NCI-H1048 (cell line): ENCODE data around the gene CDH22.

Experiments used
- DNase-seq: peaks from one replicate; lab custom pipeline; 2025; lab: John Stamatoyannopoulos, UW

CDH22 gene

DNA sequence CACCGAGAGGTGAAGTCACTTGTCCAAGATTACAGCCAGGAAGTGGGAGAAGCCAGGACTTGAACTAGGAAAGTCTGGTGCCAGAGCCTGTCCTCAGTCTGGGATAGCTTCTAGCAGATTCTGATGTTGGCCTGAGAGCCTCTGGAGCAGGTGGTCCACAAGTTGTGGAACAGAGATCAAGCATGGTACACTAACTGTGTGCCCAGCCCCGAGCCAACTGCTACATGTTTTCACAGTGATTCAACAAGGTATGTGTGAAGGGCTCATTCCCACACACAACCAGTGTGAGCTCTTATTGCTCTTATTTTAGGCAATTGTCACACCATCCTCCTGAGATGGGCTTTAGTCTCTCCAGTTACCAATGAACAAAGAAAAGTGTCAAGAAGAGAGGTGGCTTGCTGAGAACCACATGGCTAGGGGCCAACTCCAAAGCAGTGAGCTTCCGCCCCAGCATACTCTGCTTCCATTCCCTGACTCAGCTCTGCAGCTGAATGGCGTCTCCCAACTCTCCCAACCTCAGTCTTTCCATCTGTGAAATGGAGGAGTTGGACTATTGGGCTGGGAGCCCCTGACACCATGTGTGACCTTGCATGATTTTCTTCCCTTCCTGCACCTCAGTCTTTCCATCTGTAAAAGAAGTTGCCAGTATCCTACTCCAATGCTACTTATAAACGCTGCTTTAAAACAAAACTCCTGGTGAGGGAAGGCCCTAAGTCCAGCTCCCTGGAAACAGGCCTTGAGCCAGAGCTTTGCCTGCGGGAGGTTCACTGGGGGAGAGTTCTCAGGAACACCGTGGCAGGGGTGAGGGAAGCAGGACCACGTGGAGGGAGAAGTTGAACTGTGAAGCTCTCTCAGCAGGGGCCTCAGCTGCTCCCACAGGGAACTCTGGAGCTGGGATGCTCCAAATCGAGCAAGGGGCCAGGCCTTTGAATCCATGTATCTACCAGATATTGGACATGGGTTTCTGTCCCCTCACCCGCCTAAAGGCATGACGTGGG is 40.9 kb downstream of the CDH22 start:
- no peak for DNase-seq

GRCh38 chr20:46265539-46265938 is 42.8 kb downstream of the CDH22 start:
- no peak for DNase-seq

DNA sequence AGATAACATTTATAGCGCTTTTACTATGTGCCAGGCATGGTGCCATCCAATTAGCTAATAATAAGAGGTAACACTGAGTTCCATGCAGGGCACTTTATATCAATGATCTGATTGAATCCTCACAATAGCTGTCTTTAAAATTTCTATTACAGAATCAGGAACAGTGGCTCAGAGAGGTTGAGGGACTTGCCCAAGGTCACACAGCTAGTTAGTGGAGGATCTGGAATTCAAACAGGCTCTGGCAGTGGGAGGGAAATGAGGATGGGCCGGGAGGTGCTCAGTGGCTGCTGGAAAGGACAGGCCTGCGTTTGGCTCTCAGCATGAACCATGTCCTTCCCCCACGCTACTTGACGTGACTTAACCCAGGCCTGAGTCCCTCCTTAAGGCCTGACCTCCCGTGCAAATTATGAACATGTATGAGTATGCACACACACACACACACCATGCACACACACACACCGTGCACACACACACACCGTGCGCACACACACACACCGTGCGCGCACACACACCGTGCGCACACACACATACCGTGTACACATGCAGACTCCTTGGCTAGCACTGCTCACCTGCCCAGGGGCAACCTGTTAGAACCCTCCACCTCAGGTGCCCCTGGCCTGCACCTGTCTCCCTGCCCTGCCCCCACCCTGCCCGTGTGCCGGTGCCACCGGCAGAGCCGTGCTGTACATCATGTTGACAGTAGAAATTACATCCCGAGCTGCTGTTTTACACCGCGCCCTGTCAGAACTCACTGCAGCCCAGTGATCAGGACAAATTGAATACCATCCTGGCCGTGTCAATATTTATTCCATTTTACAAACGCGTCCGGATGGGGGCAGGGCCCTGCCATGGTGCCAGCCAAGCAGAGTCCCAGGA is 43.7 kb downstream of the CDH22 start:
- DNase-seq: no peak

GRCh38 chr20:46261456-46262253 is 46.6 kb downstream of the CDH22 start:
- DNase-seq: no peak

- DNase-seq: no peak
These were observed 47.3 kb downstream of the CDH22 start for GRCh38 chr20:46260936-46261454.

GRCh38 chr20:46260480-46260879 is 47.8 kb downstream of the CDH22 start:
- DNase-seq: no peak

GRCh38 chr20:46259260-46259859 is 48.9 kb downstream of the CDH22 start:
- DNase-seq: no peak

GRCh38 chr20:46257887-46258286 is 50.4 kb downstream of the CDH22 start:
- no peak for DNase-seq

DNA sequence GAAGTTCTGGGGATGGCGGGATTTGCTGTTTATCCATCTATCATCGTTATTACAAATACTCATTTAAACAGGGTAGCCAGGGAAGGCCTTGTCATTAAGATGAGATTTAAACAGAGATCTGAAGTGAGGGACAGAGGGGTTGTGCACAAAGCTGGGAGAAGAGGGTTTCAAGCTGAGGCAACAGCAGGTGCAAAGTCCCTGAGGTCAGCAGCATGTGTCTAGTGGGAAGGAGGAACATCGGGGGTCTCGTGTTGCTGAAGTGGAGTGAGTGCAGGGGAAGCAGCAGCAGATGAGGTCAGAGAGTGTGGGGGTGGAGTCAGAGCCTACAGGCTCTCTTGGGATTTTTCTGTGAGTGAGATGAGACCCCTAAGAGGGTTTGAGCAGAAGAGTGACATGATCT is 52.0 kb downstream of the CDH22 start:
- DNase-seq: no peak

DNA sequence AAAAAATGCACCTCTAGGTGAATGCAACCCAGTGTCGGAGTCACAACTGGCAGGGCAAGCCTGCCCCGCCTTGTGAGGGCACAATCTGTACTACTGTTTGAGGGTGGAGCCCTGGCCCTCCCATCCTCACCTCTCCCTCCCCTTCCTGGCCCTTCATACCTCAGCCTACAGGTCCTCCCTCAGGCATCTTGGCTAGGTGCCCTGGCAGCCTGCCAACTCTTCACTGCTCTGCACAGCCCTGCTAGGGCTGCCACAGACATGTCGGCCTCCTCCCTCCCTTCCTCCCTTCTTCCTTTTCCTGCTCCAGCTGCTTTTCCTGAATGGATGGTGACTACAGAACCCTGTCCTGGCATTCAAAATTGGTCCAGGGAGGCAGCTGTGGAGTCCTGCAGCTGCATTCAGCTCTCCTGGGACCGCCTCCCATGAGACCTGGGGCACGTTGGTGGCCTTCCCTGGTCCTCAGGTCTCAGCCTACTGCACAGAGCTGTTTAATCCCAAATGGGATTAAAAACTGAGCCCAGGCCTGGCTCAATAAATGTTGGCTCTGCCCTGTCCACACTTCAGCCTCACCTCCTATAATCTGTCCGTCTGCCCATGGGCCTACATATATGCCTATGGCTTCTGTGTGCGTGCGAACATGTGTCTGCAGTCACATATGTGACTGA is 52.7 kb downstream of the CDH22 start:
- DNase-seq: no peak

DNA sequence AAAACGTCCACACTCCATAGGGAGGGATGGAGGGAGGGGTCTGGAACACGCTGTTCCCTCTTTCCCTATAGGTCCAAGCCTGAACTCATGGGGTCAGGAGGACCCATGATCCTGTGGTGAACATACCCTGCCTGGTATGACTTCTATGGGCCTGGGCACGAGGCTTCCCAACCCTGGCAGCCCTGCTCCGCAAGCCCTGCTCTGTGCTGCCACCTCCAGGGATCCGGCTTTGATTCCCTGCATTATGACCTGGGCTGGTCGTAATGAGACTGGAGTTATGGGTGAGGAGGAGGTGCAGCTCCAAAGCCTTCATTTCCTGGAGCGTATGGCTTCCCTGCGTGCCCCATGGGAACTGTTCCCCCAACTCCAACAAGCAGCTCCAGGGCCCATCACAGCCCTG is 54.9 kb downstream of the CDH22 start:
- DNase-seq: no peak

- no peak for DNase-seq
These were observed 55.8 kb downstream of the CDH22 start for GRCh38 chr20:46252352-46253091.

DNA sequence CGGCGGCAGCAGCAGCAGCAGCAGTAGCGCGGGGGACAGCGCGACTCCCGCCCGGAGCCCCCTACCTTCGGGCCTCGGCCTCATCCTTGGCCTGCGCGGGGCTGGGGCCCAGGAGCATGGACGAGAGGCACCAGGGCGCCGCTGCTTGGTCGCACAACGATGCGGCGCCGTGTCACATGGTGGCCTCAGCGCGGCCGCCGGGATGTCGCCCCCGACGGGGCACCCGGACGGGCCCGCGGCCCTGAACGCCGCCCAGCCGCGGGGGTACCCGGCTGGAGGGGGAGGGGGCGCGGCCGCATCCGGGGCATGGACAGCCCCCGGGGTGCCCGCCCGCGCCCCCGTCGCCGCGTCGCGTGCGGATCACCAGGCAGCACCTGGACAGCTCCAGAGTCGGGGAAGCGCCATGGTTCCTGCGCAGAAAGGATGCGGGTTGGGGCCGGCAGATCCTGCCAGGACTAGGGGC is 57.1 kb downstream of the CDH22 start:
- DNase-seq: no peak

DNA sequence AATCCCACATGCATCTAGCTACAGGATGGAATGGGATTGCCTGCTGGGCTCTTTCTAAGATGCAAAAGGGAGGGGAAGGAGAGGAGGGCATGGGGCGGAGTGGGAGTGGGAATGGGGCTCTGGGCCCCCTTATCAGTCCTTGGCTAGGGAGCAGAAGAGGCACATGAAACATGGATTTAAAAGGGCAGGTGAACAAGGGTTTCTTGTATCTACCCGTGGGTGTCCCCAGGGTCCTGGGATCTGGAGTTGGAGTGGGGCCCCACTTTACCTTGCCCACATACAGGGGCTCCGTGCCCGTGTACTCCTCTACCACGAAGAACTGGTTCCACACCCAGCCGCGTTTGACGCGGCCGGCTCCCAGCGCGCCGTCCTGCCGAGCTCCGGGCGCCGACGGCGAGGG is 57.5 kb downstream of the CDH22 start:
- no peak for DNase-seq

DNA sequence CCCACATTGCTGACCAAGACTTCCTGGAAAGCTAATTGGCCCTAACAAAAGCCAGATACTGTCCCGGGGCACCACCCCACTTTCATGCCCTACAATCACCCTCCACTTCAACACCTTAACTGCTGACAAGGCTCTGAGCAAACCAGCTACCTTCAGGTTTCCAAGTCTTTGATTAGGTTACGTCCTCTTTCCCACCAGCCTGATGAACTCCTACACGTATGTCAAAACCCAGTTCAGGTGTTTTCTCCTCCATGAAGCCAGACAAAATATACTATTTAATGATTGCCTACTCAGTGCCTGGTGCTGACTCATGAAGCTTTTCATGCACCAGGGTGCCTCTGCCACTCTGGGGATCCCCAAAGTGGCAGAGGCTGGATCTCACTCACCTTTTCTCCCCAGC is 58.6 kb downstream of the CDH22 start:
- DNase-seq: no peak

DNA sequence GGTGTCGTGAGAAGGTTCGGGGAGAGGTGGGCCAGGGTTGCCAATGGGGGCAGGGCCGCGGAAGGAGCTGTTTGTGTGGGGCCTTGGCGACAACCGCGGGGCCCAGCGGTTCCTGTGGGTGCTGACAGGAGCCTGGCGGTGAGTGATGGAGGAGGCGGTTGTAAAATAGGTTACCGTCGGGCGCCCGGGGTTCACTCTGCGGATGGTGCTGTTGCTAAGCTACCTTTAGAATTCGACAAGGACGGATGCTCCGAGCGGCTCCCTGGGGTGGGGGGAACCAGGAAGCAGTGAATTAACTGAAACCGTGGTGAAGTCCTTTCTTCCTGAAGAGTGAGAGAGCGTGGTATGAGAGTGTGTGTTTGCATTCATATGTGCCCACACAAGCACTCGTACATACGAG is 61.7 kb downstream of the CDH22 start:
- DNase-seq: no peak

DNA sequence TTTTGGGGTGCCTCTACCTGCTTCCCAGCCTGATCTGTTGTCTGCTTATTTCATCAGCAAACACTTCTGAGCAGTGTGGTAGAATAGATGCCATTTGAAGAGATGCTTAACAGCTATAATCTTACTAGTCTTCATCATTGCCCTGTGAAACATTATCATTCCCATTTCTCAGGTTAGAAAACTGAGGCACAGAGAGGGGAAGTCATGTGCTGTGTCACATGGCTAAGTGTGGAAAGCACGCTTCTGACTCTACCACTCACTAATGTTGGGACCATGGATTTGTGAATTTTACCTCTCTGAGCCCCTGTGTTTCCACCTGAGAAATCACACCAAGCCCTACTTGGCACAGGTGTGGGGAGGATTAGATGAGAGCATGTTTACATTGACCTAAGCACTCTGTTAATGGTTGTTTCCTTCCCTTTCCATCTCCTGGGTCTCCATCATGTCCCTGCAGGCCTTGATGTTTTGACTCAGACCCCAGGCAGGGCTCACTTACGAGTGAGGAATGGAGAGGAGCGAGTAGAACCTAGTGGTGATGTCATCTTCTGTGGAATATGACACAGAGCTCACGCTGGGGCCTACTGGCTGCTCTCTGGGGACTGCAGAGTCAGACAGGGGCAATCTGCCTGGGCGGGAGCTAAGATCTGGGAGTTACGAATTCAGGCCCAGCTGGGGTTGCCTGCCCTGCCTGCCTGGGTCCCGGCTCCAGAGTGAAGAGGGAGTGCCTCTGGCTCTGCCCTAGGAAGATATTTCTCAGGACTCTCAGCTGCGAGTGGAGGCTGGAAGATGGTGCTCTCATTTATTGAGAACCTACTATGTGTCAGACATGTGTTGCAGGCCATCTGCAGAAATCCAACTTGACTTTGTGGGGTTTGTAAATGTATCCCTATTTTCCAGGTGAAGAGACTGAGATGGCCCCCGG is 64.3 kb downstream of the CDH22 start:
- DNase-seq: no peak

- no peak for DNase-seq
These were observed 65.9 kb downstream of the CDH22 start for GRCh38 chr20:46242390-46242789.

- DNase-seq: no peak
These were observed 67.4 kb downstream of the CDH22 start for GRCh38 chr20:46240881-46241280.
